Measurements from ENCODE around the gene MEF2C.

The MEF2C gene

GRCh38 chr5:88826646-88827585 is 56.1 kb downstream of the MEF2C start:
- DNase-seq, result peak; percentile 57

- no peak for DNase-seq
These were observed 57.2 kb downstream of the MEF2C start for GRCh38 chr5:88825584-88826315.

- no peak for DNase-seq
These were observed 57.9 kb downstream of the MEF2C start for GRCh38 chr5:88824892-88825583.

- no peak for DNase-seq
These were observed 58.8 kb downstream of the MEF2C start for GRCh38 chr5:88824141-88824540.

GRCh38 chr5:88823201-88823600 is 59.8 kb downstream of the MEF2C start:
- DNase-seq, result no peak

GRCh38 chr5:88821161-88821560 is 61.8 kb downstream of the MEF2C start:
- DNase-seq, result no peak

- DNase-seq, result no peak
These were observed 62.4 kb downstream of the MEF2C start for GRCh38 chr5:88820581-88820980.

GRCh38 chr5:88819301-88819999 is 63.5 kb downstream of the MEF2C start:
- DNase-seq, result no peak

- no peak for DNase-seq
These were observed 64.7 kb downstream of the MEF2C start for GRCh38 chr5:88818296-88818695.

- DNase-seq, result no peak
These were observed 66.8 kb downstream of the MEF2C start for GRCh38 chr5:88816195-88816594.

- DNase-seq, result no peak
These were observed 67.8 kb downstream of the MEF2C start for GRCh38 chr5:88815050-88815789.

- DNase-seq, result no peak
These were observed 69.0 kb downstream of the MEF2C start for GRCh38 chr5:88813805-88814575.

GRCh38 chr5:88813244-88813643 is 69.7 kb downstream of the MEF2C start:
- DNase-seq, result no peak

GRCh38 chr5:88808153-88808552 is 74.8 kb downstream of the MEF2C start:
- DNase-seq, result no peak

GRCh38 chr5:88807327-88807726 is 75.7 kb downstream of the MEF2C start:
- no peak for DNase-seq

GRCh38 chr5:88806338-88806737 is 76.6 kb downstream of the MEF2C start:
- no peak for DNase-seq

- DNase-seq, result no peak
These were observed 77.7 kb downstream of the MEF2C start for GRCh38 chr5:88805151-88805784.

- DNase-seq, result no peak
These were observed 78.5 kb downstream of the MEF2C start for GRCh38 chr5:88804444-88804843.

GRCh38 chr5:88803309-88803708 is 79.7 kb downstream of the MEF2C start:
- DNase-seq, result no peak

GRCh38 chr5:88799938-88800535 is 82.9 kb downstream of the MEF2C start:
- no peak for DNase-seq
